ENCODE measurements around the gene ADAMTS13. TPM values are rescaled to one million over a fixed set of nuclear protein-coding genes. Genes with fewer than 3 reads are reported as not detected.

Gene ADAMTS13
- total RNA-seq, 2 donors from 2014 or later = 2.0 to 2.4 TPM

- H3K9me3 ChIP-seq = no peaks in the 10 kb centered on the region
- DNase-seq (ENCODE audit: low spot score) = no peak
- no peaks in the 10 kb centered on the region for H3K27me3 ChIP-seq
- H3K4me3 ChIP-seq = no peak overlapping the region
- no peak overlapping the region for H3K27ac ChIP-seq
- H3K4me1 ChIP-seq = peaks cover 0 to 7% of the 10 kb centered on the region in 2 donors
- TF ChIP-seq CTCF (IDR thresholded peaks at IDR 0.05) = no peak
- no peaks in the 10 kb centered on the region for H3K36me3 ChIP-seq
Measured at GRCh38 chr9:133454325-133454724, 32.2 kb downstream of the ADAMTS13 start.

GRCh38 chr9:133454943-133455673 is 32.9 kb downstream of the ADAMTS13 start:
- H3K27me3 ChIP-seq = no peaks in the 10 kb centered on the region
- no peaks in the 10 kb centered on the region for H3K36me3 ChIP-seq
- no peak for TF ChIP-seq CTCF (IDR thresholded peaks at IDR 0.05)
- H3K9me3 ChIP-seq = no peaks in the 10 kb centered on the region
- no peak overlapping the region for H3K4me3 ChIP-seq
- H3K4me1 ChIP-seq = peaks cover 0 to 7% of the 10 kb centered on the region in 2 donors
- no peak for DNase-seq (ENCODE audit: low spot score)
- no peak overlapping the region for H3K27ac ChIP-seq

- no peaks in the 10 kb centered on the region for H3K27me3 ChIP-seq
- H3K4me3 ChIP-seq = no peak overlapping the region
- no peaks in the 10 kb centered on the region for H3K36me3 ChIP-seq
- peaks cover 0 to 15% of the 10 kb centered on the region in 2 donors for H3K4me1 ChIP-seq
- H3K9me3 ChIP-seq = no peaks in the 10 kb centered on the region
- DNase-seq (ENCODE audit: low spot score) = no peak
- H3K27ac ChIP-seq = no peak overlapping the region
- no peak for TF ChIP-seq CTCF (IDR thresholded peaks at IDR 0.05)
Measured at GRCh38 chr9:133455936-133456335, 33.8 kb downstream of the ADAMTS13 start.

GRCh38 chr9:133456409-133456808 is 34.2 kb downstream of the ADAMTS13 start:
- no peak for TF ChIP-seq CTCF (IDR thresholded peaks at IDR 0.05)
- no peak overlapping the region for H3K27ac ChIP-seq
- no peak overlapping the region for H3K4me3 ChIP-seq
- DNase-seq (ENCODE audit: low spot score) = no peak
- peaks cover 0 to 19% of the 10 kb centered on the region in 2 donors for H3K4me1 ChIP-seq
- H3K27me3 ChIP-seq = no peaks in the 10 kb centered on the region
- H3K36me3 ChIP-seq = no peaks in the 10 kb centered on the region
- H3K9me3 ChIP-seq = no peaks in the 10 kb centered on the region

- no peak overlapping the region for H3K4me3 ChIP-seq
- H3K27me3 ChIP-seq = no peaks in the 10 kb centered on the region
- H3K9me3 ChIP-seq = no peaks in the 10 kb centered on the region
- no peak for DNase-seq (ENCODE audit: low spot score)
- H3K36me3 ChIP-seq = no peaks in the 10 kb centered on the region
- H3K27ac ChIP-seq = no peak overlapping the region
- peaks cover 0 to 19% of the 10 kb centered on the region in 2 donors for H3K4me1 ChIP-seq
- TF ChIP-seq CTCF (IDR thresholded peaks at IDR 0.05) = no peak
Measured at GRCh38 chr9:133457233-133457632, 35.1 kb downstream of the ADAMTS13 start.

- no peaks in the 10 kb centered on the region for H3K9me3 ChIP-seq
- H3K36me3 ChIP-seq = no peaks in the 10 kb centered on the region
- DNase-seq (ENCODE audit: low spot score) = no peak
- H3K4me3 ChIP-seq = no peak overlapping the region
- H3K27ac ChIP-seq = no peak overlapping the region
- no peak for TF ChIP-seq CTCF (IDR thresholded peaks at IDR 0.05)
- no peaks in the 10 kb centered on the region for H3K27me3 ChIP-seq
- H3K4me1 ChIP-seq = peaks cover 0 to 19% of the 10 kb centered on the region in 2 donors
Measured at GRCh38 chr9:133457748-133458147, 35.6 kb downstream of the ADAMTS13 start.

Data from right atrium auricular region (tissue), 2 donors.